NCI-H2171 (cell line): Measurements from ENCODE around the gene NDC80.
"Not testable (repeated sequence)": the region's sequence is repeated elsewhere in the genome, so short reads cannot be mapped to it uniquely, and the experiment has no call there.

Source experiments
- DNase-seq: peaks from one replicate; lab custom pipeline; 2025; lab: John Stamatoyannopoulos, UW

The NDC80 gene

GRCh38 chr18:2629003-2629402 is 57.6 kb downstream of the NDC80 start:
- no peak for DNase-seq

- DNase-seq = no peak
Measured at GRCh38 chr18:2635586-2635985, 64.2 kb downstream of the NDC80 start.

- no peak for DNase-seq
Measured at GRCh38 chr18:2636126-2636631, 64.8 kb downstream of the NDC80 start.

GRCh38 chr18:2641638-2642037 is 70.3 kb downstream of the NDC80 start:
- no peak for DNase-seq

GRCh38 chr18:2642771-2643170 is 71.4 kb downstream of the NDC80 start:
- no peak for DNase-seq

- no peak for DNase-seq
Measured at GRCh38 chr18:2644535-2644934, 73.2 kb downstream of the NDC80 start.

- no peak for DNase-seq
Measured at GRCh38 chr18:2651981-2652380, 80.6 kb downstream of the NDC80 start.

GRCh38 chr18:2653467-2653866 is 82.1 kb downstream of the NDC80 start:
- DNase-seq = no peak

- DNase-seq = no peak
Measured at GRCh38 chr18:2654169-2654927, 83.0 kb downstream of the NDC80 start.

GRCh38 chr18:2654928-2655177 is 83.5 kb downstream of the NDC80 start:
- DNase-seq = no peak

GRCh38 chr18:2655178-2655953 is 84.0 kb downstream of the NDC80 start, which contains the start of gene SMCHD1:
Gene SMCHD1, plus strand, starts transcription at chr18:2655726. Its CDS starts 350 bp downstream, at chr18:2656076.
- DNase-seq = peak; percentile 74

GRCh38 chr18:2655954-2656236 is 84.5 kb downstream of the NDC80 start:
- DNase-seq = no peak

GRCh38 chr18:2656237-2656980 is 85.1 kb downstream of the NDC80 start:
- no peak for DNase-seq

GRCh38 chr18:2656981-2657512 is 85.7 kb downstream of the NDC80 start:
- DNase-seq = no peak

GRCh38 chr18:2657788-2658458 is 86.6 kb downstream of the NDC80 start:
- no peak for DNase-seq

- not testable (repeated sequence) for DNase-seq
Measured at GRCh38 chr18:2660849-2661248, 89.5 kb downstream of the NDC80 start.

- DNase-seq = not testable (repeated sequence)
Measured at GRCh38 chr18:2662288-2662687, 90.9 kb downstream of the NDC80 start.

GRCh38 chr18:2662990-2663389 is 91.6 kb downstream of the NDC80 start:
- no peak for DNase-seq
